ENCODE results near the gene ATP8B1.

DNA sequence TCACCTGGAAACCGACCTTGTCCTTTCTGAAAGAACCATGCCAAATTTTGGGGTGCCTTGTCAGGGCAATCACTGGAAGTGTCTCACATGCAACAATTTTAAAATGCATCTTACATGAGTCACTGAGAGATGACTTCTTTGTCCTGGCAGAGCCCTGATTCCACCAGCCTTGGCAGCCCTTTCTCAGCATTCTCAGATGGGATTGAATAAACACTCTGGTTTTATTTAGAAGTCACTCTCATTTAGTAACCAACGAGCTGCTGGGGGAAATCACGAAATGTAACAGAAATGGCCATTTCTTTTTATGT, 3.8 kb upstream of the ATP8B1 start:
- TF ChIP-seq, protein P1, sequence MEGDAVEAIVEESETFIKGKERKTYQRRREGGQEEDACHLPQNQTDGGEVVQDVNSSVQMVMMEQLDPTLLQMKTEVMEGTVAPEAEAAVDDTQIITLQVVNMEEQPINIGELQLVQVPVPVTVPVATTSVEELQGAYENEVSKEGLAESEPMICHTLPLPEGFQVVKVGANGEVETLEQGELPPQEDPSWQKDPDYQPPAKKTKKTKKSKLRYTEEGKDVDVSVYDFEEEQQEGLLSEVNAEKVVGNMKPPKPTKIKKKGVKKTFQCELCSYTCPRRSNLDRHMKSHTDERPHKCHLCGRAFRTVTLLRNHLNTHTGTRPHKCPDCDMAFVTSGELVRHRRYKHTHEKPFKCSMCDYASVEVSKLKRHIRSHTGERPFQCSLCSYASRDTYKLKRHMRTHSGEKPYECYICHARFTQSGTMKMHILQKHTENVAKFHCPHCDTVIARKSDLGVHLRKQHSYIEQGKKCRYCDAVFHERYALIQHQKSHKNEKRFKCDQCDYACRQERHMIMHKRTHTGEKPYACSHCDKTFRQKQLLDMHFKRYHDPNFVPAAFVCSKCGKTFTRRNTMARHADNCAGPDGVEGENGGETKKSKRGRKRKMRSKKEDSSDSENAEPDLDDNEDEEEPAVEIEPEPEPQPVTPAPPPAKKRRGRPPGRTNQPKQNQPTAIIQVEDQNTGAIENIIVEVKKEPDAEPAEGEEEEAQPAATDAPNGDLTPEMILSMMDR (conservative IDR thresholded peaks at IDR 0.05 in 1 of 2, IDR thresholded peaks at IDR 0.05 in 1 of 2; ENCODE audit: low read depth in 1 of 2, low read length in 2 of 2) = no peak
- TF ChIP-seq EZH2 (IDR thresholded peaks at IDR 0.05; ENCODE audit: low read length, missing control alignments) = no peak

Data from fibroblast of lung (primary cell).